C1 segment of cervical spinal cord (tissue), 14 donors: ENCODE measurements around the gene PFN1.

Source experiments
- DNase-seq, 14 donors: peaks; one replicate each; lab custom pipeline; 2025; lab: John Stamatoyannopoulos, UW

Gene PFN1

GRCh38 chr17:4897198-4897687 lies 51.1 kb downstream of the PFN1 start:
- DNase-seq, result no peak

GRCh38 chr17:4896332-4897197 lies 51.8 kb downstream of the PFN1 start:
- no peak for DNase-seq

- DNase-seq, result no peak
These were observed 52.5 kb downstream of the PFN1 start for GRCh38 chr17:4895657-4896331.
